ENCODE results near the gene PPT1. TPM values are rescaled to one million over a fixed set of nuclear protein-coding genes. Genes with fewer than 3 reads are reported as not detected.

Gene PPT1
- total and polyA plus RNA-seq, 3 experiments from 2014 or later = 114 to 138 (median 130) TPM

GRCh38 chr1:40073062-40073461 is 24.0 kb downstream of the PPT1 start:
- H3K27ac Mint-ChIP-seq = peak overlapping the region in 7 of 8 donors; percentile 25 to 73 (median 40)
- CTCF ChIA-PET = interaction anchor here (1.2 kb wide), 1 partner anchor 41 kb away, joined by 3 read pairs; no protein-coding TSS in a partner anchor
- H3K27ac ChIP-seq (ENCODE audit: low read depth, low read length) = no peak overlapping the region

GRCh38 chr1:40072142-40072541 is 24.9 kb downstream of the PPT1 start:
- no peak for DNase-seq
- no peaks in the 10 kb centered on the region for H3K9me3 ChIP-seq (ENCODE audit: low read length)
- Mint-ChIP-seq H3K27ac (peak overlapping the region in 7 of 8 donors; percentile 14 to 88 (median 68)), H3K4me3 (no peak overlapping the region), H3K27me3 (no peaks in the 10 kb centered on the region), H3K4me1 (peaks cover 7 to 16% (median 10%) of the 10 kb centered on the region in 3 donors), H3K9me3 (no peaks in the 10 kb centered on the region), H3K36me3 (peaks cover 0 to 83% (median 22%) of the 10 kb centered on the region in 3 donors)
- ChIA-PET POLR2A (no interaction called here), CTCF (no interaction called here)
- H3K4me3 ChIP-seq (ENCODE audit: low read length) = no peak overlapping the region
- no peaks in the 10 kb centered on the region for H3K27me3 ChIP-seq (ENCODE audit: insufficient read depth, low read length, poor library complexity, severe bottlenecking)
- H3K36me3 ChIP-seq (ENCODE audit: insufficient read depth, low read length) = peaks cover 67% of the 10 kb centered on the region
- peaks cover 1% of the 10 kb centered on the region for H3K4me1 ChIP-seq (ENCODE audit: insufficient read depth, low read length)
- H3K27ac ChIP-seq (ENCODE audit: low read depth, low read length) = no peak overlapping the region

More at GRCh38 chr1:40073062-40073461, 24.0 kb downstream of the PPT1 start:
- H3K27me3 ChIP-seq (ENCODE audit: insufficient read depth, low read length, poor library complexity, severe bottlenecking) = no peaks in the 10 kb centered on the region
- H3K4me1 ChIP-seq (ENCODE audit: insufficient read depth, low read length) = no peaks in the 10 kb centered on the region
- H3K36me3 ChIP-seq (ENCODE audit: insufficient read depth, low read length) = peaks cover 58% of the 10 kb centered on the region
- H3K9me3 ChIP-seq (ENCODE audit: low read length) = no peaks in the 10 kb centered on the region
- H3K4me3 ChIP-seq (ENCODE audit: low read length) = no peak overlapping the region
- H3K4me3 Mint-ChIP-seq = no peak overlapping the region
- H3K4me1 Mint-ChIP-seq = peaks cover 7 to 12% (median 8%) of the 10 kb centered on the region in 3 donors
- H3K27me3 Mint-ChIP-seq = no peaks in the 10 kb centered on the region
- H3K9me3 Mint-ChIP-seq = no peaks in the 10 kb centered on the region
- no peak for DNase-seq
- POLR2A ChIA-PET = interaction anchor here (0.6 kb wide), 1 partner anchor 9 kb away, joined by 5 read pairs; no protein-coding TSS in a partner anchor
- peaks cover 0 to 81% (median 24%) of the 10 kb centered on the region in 3 donors for H3K36me3 Mint-ChIP-seq

- no peak for DNase-seq
- no peak overlapping the region for H3K4me3 ChIP-seq (ENCODE audit: low read length)
- Mint-ChIP-seq H3K9me3 (no peaks in the 10 kb centered on the region), H3K4me3 (no peak overlapping the region), H3K4me1 (peaks cover 33 to 43% (median 41%) of the 10 kb centered on the region in 3 donors), H3K36me3 (peaks cover 10 to 94% (median 42%) of the 10 kb centered on the region in 3 donors), H3K27ac (peak overlapping the region in 6 of 8 donors; percentile 26 to 80 (median 52)), H3K27me3 (no peaks in the 10 kb centered on the region)
- CTCF ChIA-PET = interaction anchor here (3.8 kb wide), 1 partner anchor 11 kb away, joined by 13 read pairs; no protein-coding TSS in a partner anchor
- POLR2A ChIA-PET = no interaction called here
- H3K36me3 ChIP-seq (ENCODE audit: insufficient read depth, low read length) = peaks cover 85% of the 10 kb centered on the region
- no peak overlapping the region for H3K27ac ChIP-seq (ENCODE audit: low read depth, low read length)
- H3K27me3 ChIP-seq (ENCODE audit: insufficient read depth, low read length, poor library complexity, severe bottlenecking) = no peaks in the 10 kb centered on the region
- peaks cover 38% of the 10 kb centered on the region for H3K4me1 ChIP-seq (ENCODE audit: insufficient read depth, low read length)
- H3K9me3 ChIP-seq (ENCODE audit: low read length) = no peaks in the 10 kb centered on the region
Observed at GRCh38 chr1:40067851-40068250, 29.2 kb downstream of the PPT1 start.

GRCh38 chr1:40067023-40067422 is 30.0 kb downstream of the PPT1 start:
- CTCF ChIA-PET = interaction anchor here (3.8 kb wide), 1 partner anchor 12 kb away, joined by 13 read pairs; no protein-coding TSS in a partner anchor
- Mint-ChIP-seq H3K4me3 (no peak overlapping the region), H3K9me3 (no peaks in the 10 kb centered on the region), H3K36me3 (peaks cover 10 to 92% (median 38%) of the 10 kb centered on the region in 3 donors), H3K4me1 (peaks cover 39 to 48% (median 48%) of the 10 kb centered on the region in 3 donors), H3K27me3 (no peaks in the 10 kb centered on the region), H3K27ac (peak overlapping the region; percentile 30 to 89 (median 60))
- POLR2A ChIA-PET = no interaction called here
- H3K36me3 ChIP-seq (ENCODE audit: insufficient read depth, low read length) = peaks cover 78% of the 10 kb centered on the region
- no peak overlapping the region for H3K4me3 ChIP-seq (ENCODE audit: low read length)
- DNase-seq = no peak
- no peaks in the 10 kb centered on the region for H3K27me3 ChIP-seq (ENCODE audit: insufficient read depth, low read length, poor library complexity, severe bottlenecking)
- H3K27ac ChIP-seq (ENCODE audit: low read depth, low read length) = no peak overlapping the region
- peaks cover 42% of the 10 kb centered on the region for H3K4me1 ChIP-seq (ENCODE audit: insufficient read depth, low read length)
- no peaks in the 10 kb centered on the region for H3K9me3 ChIP-seq (ENCODE audit: low read length)

GRCh38 chr1:40064797-40065499 is 32.1 kb downstream of the PPT1 start:
- DNase-seq = no peak
- Mint-ChIP-seq H3K36me3 (peaks cover 14 to 89% (median 49%) of the 10 kb centered on the region in 3 donors), H3K4me1 (peaks cover 60 to 68% (median 68%) of the 10 kb centered on the region in 3 donors), H3K4me3 (peak overlapping the region in 1 of 7 donors; percentile 43), H3K27ac (peak overlapping the region in 7 of 8 donors; percentile 84 to 93 (median 88)), H3K9me3 (no peaks in the 10 kb centered on the region), H3K27me3 (no peaks in the 10 kb centered on the region)
- ChIA-PET CTCF (no interaction called here), POLR2A (interaction anchor here (0.7 kb wide), 1 partner anchor 15 kb away, joined by 3 read pairs; no protein-coding TSS in a partner anchor)
- H3K4me1 ChIP-seq (ENCODE audit: insufficient read depth, low read length) = peaks cover 63% of the 10 kb centered on the region
- H3K36me3 ChIP-seq (ENCODE audit: insufficient read depth, low read length) = peaks cover 66% of the 10 kb centered on the region
- peak overlapping the region; percentile 45 for H3K27ac ChIP-seq (ENCODE audit: low read depth, low read length)
- H3K9me3 ChIP-seq (ENCODE audit: low read length) = no peaks in the 10 kb centered on the region
- H3K27me3 ChIP-seq (ENCODE audit: insufficient read depth, low read length, poor library complexity, severe bottlenecking) = no peaks in the 10 kb centered on the region
- H3K4me3 ChIP-seq (ENCODE audit: low read length) = no peak overlapping the region

GRCh38 chr1:40059960-40060750 is 36.9 kb downstream of the PPT1 start:
- Histone ChIP-seq H3K9me3 (ENCODE audit: low read length) (no peaks in the 10 kb centered on the region), H3K27me3 (ENCODE audit: insufficient read depth, low read length, poor library complexity, severe bottlenecking) (no peaks in the 10 kb centered on the region), H3K36me3 (ENCODE audit: insufficient read depth, low read length) (peaks cover 26% of the 10 kb centered on the region), H3K27ac (ENCODE audit: low read depth, low read length) (peak overlapping the region; percentile 58), H3K4me3 (ENCODE audit: low read length) (peak overlapping the region; percentile 16), H3K4me1 (ENCODE audit: insufficient read depth, low read length) (peaks cover 92% of the 10 kb centered on the region)
- DNase-seq = peak in 1 of 5 donors; percentile 21
- Mint-ChIP-seq H3K9me3 (no peaks in the 10 kb centered on the region), H3K27me3 (no peaks in the 10 kb centered on the region), H3K27ac (peak overlapping the region; percentile 77 to 94 (median 86)), H3K36me3 (peaks cover 19 to 79% (median 45%) of the 10 kb centered on the region in 3 donors), H3K4me3 (peak overlapping the region; percentile 56 to 86 (median 67)), H3K4me1 (peaks cover 91 to 95% (median 94%) of the 10 kb centered on the region in 3 donors)
- CTCF ChIA-PET = interaction anchor here (0.6 to 1.5 kb wide), 8 partner anchors 15 to 352 kb away, joined by 3 to 4 read pairs (median 4); partner anchors contain the start of gene CAP1
- POLR2A ChIA-PET = interaction anchor here (1.3 to 1.6 kb wide), 3 partner anchors 10 to 23 kb away, joined by 3 to 10 read pairs (median 6); partner anchors contain the start of gene CAP1

GRCh38 chr1:40059338-40059959 is 37.6 kb downstream of the PPT1 start:
- peak overlapping the region; percentile 16 for H3K4me3 ChIP-seq (ENCODE audit: low read length)
- peak in 3 of 5 donors; percentile 12 to 56 (median 48) for DNase-seq
- no peaks in the 10 kb centered on the region for H3K27me3 ChIP-seq (ENCODE audit: insufficient read depth, low read length, poor library complexity, severe bottlenecking)
- Mint-ChIP-seq H3K4me3 (peak overlapping the region; percentile 56 to 86 (median 67)), H3K27me3 (no peaks in the 10 kb centered on the region), H3K27ac (peak overlapping the region; percentile 77 to 94 (median 86)), H3K4me1 (peaks cover 91 to 95% (median 94%) of the 10 kb centered on the region in 3 donors), H3K36me3 (peaks cover 19 to 78% (median 44%) of the 10 kb centered on the region in 3 donors), H3K9me3 (no peaks in the 10 kb centered on the region)
- H3K27ac ChIP-seq (ENCODE audit: low read depth, low read length) = peak overlapping the region; percentile 58
- CTCF ChIA-PET = interaction anchor here (0.8 to 1.5 kb wide), 7 partner anchors 14 to 261 kb away, joined by 3 to 4 read pairs (median 4); partner anchors contain the start of gene CAP1
- peaks cover 19% of the 10 kb centered on the region for H3K36me3 ChIP-seq (ENCODE audit: insufficient read depth, low read length)
- peaks cover 91% of the 10 kb centered on the region for H3K4me1 ChIP-seq (ENCODE audit: insufficient read depth, low read length)
- H3K9me3 ChIP-seq (ENCODE audit: low read length) = no peaks in the 10 kb centered on the region
- POLR2A ChIA-PET = interaction anchor here (0.5 to 1.6 kb wide), 3 partner anchors 18 to 221 kb away, joined by 3 to 10 read pairs (median 3); partner anchors contain the start of gene CAP1
